ENCODE measurements around the gene KLHL29. TPM values are rescaled to one million over a fixed set of nuclear protein-coding genes. Genes with fewer than 3 reads are reported as not detected.

The KLHL29 gene
- total RNA-seq, 1 experiment from 2014 or later: 6.4 TPM

GRCh38 chr2:23590241-23590869 is 205.4 kb downstream of the KLHL29 start:
- in situ Hi-C loops (cut with HindIII; ENCODE audit: low pct_unique_long_range_greater_than_20kb, low sequenced_read_pairs): no loop called here
- no peak for DNase-seq (ENCODE audit: low read depth, low spot score)

- in situ Hi-C loops (cut with HindIII; ENCODE audit: low pct_unique_long_range_greater_than_20kb, low sequenced_read_pairs): no loop called here
- no peak for DNase-seq (ENCODE audit: low read depth, low spot score)
Observed at GRCh38 chr2:23591111-23591510, 206.1 kb downstream of the KLHL29 start.

DNA sequence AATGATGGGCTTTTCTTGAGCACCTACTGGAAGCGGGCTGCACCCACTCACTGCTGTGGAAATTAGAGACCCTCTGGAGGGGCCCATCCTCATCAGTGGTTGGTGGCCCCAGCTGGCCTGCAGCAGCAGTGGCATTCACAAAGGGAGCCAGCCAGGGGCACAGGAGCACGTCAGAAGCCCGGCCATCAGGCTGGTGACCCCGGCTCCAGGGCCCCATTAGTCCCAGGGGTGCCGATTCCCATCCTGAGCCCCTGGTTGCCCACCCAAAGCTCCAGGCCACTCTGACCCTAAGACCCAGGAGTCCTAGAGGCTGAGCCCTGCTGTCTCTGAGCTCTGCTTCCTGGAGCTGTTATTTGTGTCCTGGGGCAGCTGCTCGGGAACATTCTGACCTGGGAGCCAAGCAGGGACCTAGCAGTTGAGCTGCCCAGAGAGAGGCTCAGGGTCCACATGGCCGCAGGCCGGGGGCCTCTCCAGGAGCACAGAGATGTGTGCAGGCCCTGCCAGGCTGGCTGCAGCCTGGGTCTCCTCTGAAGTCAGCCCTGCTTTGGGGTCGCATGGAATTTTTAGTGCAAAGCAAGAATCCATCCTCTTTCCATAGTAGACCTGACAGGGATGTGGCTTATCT is 207.2 kb downstream of the KLHL29 start:
- DNase-seq (ENCODE audit: low read depth, low spot score): no peak
- in situ Hi-C loops (cut with HindIII; ENCODE audit: low pct_unique_long_range_greater_than_20kb, low sequenced_read_pairs): no loop called here

GRCh38 chr2:23592898-23593751 is 208.1 kb downstream of the KLHL29 start:
- no peak for DNase-seq (ENCODE audit: low read depth, low spot score)
- in situ Hi-C loops (cut with HindIII; ENCODE audit: low pct_unique_long_range_greater_than_20kb, low sequenced_read_pairs): no loop called here

DNA sequence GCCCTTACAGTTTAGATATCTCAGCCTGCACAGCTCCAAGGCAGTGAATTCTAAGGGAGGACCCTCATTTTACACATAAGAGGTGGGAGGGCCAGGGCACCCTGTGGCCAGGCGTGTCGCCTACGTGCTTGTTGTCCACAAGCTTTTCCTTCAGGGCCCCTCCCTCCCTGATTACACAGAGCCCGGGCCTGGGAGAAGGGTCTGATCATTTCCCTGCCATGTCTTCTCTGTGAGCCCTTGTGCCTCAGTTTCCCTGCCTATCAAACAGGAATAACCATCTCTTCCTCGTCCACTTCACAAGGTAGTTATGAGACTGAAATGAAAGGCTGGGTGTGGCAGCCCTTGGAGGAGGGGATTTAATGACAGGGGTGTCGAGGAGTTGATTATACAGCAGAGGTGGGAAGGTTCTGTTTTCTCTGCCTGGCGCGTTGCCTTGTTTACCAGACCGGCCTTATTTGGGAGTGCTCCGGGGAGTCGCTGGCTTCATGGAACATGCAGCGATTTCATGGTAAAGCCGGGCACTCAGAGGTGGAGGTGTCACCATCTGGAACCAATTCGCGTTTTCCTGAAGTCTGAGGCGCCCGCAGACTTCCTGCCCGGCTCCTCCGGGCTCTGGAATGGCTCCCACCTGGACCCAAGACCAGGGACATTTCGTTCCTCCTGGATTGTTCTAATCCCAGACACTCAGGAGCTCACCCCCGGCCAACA is 208.9 kb downstream of the KLHL29 start:
- in situ Hi-C loops (cut with HindIII; ENCODE audit: low pct_unique_long_range_greater_than_20kb, low sequenced_read_pairs): no loop called here
- no peak for DNase-seq (ENCODE audit: low read depth, low spot score)

- in situ Hi-C loops (cut with HindIII; ENCODE audit: low pct_unique_long_range_greater_than_20kb, low sequenced_read_pairs): no loop called here
- no peak for DNase-seq (ENCODE audit: low read depth, low spot score)
Observed at GRCh38 chr2:23594460-23594825, 209.5 kb downstream of the KLHL29 start.

DNA sequence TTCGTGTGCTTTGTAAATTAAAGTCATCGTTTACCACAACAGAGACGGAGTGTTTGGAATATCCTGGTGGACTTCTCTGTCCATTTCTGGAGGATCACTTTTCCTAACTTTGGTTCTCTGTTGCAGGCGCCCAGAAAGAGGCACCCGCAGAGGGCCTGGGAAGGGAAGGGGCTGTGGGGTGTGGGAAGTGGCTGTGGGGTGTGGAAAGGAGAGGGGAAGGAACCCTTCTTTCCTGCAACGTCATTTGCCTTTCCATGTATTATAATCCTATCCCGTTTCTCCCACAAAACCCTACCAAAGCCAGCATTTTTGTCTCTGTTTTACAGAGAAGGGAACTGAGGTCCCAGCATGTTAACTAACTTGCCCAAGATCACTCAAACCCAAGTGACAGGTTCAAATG is 210.0 kb downstream of the KLHL29 start:
- DNase-seq (ENCODE audit: low read depth, low spot score): no peak
- in situ Hi-C loops (cut with HindIII; ENCODE audit: low pct_unique_long_range_greater_than_20kb, low sequenced_read_pairs): no loop called here

GRCh38 chr2:23595601-23596251 is 210.7 kb downstream of the KLHL29 start:
- in situ Hi-C loops (cut with HindIII; ENCODE audit: low pct_unique_long_range_greater_than_20kb, low sequenced_read_pairs): no loop called here
- DNase-seq (ENCODE audit: low read depth, low spot score): no peak

GRCh38 chr2:23596316-23596885 is 211.4 kb downstream of the KLHL29 start:
- in situ Hi-C loops (cut with HindIII; ENCODE audit: low pct_unique_long_range_greater_than_20kb, low sequenced_read_pairs): no loop called here
- no peak for DNase-seq (ENCODE audit: low read depth, low spot score)

DNA sequence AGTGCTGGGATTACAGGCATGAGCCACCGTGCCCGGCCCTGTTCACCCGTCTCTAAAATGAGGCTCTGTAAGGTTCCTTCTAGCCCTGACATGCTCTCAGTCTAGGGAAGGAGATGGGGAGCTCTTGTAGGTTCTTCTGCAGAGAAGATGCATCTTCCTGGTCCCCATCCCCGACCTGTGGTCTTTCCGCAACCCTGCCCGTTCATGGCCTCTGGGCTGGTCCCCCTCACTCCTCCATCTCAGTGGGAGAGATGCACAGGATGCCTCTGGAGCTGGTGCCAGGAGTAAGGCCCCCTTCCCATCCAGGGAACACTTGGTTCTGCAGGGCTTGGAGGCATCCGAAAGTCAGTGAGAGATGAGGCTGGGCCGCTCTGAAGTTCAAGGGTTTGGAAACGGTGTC is 212.7 kb downstream of the KLHL29 start:
- in situ Hi-C loops (cut with HindIII; ENCODE audit: low pct_unique_long_range_greater_than_20kb, low sequenced_read_pairs): no loop called here
- no peak for DNase-seq (ENCODE audit: low read depth, low spot score)

- in situ Hi-C loops (cut with HindIII; ENCODE audit: low pct_unique_long_range_greater_than_20kb, low sequenced_read_pairs): no loop called here
- DNase-seq (ENCODE audit: low read depth, low spot score): no peak
Observed at GRCh38 chr2:23599006-23599405, 214.0 kb downstream of the KLHL29 start.

DNA sequence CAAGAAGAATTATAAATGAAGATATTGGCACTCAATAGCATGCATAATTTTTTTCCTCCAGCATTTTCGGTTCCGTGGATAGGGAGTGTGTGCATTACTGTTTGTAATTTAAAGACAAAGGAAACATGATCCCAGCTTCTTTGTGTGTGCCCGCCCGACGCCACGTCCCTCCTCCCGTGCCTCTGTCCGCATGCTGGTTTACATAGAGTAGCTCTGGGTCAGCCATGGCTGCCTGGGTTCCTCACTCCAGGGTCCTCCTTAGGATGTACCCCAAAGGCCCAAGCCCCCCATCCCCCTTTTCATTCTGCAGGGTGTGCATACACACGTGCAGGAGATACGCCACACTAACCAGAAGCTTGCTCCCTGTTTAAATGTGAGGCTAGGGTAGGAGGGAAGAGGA is 214.7 kb downstream of the KLHL29 start:
- in situ Hi-C loops (cut with HindIII; ENCODE audit: low pct_unique_long_range_greater_than_20kb, low sequenced_read_pairs): no loop called here
- DNase-seq (ENCODE audit: low read depth, low spot score): no peak

DNA sequence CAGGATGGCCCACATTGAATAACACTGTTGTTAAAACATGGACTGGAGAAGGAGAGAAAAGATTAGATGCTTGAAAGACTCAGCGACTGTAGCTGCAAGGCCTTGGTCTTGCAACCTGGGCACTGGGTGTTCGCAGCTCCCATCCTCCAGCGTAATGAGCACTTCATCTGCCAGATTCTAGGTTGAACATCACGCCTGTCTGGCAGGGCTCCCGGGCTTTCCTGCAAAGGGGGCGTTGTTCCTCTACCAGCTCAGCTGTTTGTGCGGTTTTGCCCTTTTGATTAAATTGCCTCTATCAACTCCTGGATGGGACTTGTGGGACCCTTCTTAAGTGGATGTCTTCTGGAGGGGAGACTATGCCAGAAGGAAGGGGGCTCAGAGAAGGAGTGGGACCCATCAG is 215.4 kb downstream of the KLHL29 start:
- in situ Hi-C loops (cut with HindIII; ENCODE audit: low pct_unique_long_range_greater_than_20kb, low sequenced_read_pairs): no loop called here
- DNase-seq (ENCODE audit: low read depth, low spot score): no peak

GRCh38 chr2:23601301-23601965 is 216.5 kb downstream of the KLHL29 start:
- in situ Hi-C loops (cut with HindIII; ENCODE audit: low pct_unique_long_range_greater_than_20kb, low sequenced_read_pairs): no loop called here
- no peak for DNase-seq (ENCODE audit: low read depth, low spot score)

GRCh38 chr2:23602116-23602515 is 217.1 kb downstream of the KLHL29 start:
- in situ Hi-C loops (cut with HindIII; ENCODE audit: low pct_unique_long_range_greater_than_20kb, low sequenced_read_pairs): no loop called here
- DNase-seq (ENCODE audit: low read depth, low spot score): no peak

DNA sequence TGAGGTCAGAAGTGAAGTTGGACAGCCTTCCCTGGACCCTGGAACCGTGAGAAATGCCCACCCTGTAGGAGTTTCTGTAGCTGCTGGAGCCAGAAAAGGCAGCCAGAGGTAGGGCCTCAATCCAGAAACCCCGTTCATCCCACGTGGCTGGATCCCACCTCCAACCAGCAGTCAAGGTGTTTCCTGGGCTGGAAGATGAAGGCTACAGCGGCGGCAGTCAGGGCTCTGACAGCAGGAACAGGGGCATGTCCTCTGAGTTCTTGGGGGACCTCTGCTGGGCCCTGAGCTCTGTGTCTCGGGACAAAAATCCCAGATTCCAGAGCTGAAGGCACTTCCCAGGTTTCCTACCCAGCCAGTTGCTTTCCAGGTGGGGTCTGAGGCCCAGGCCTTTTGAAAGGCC is 218.2 kb downstream of the KLHL29 start:
- DNase-seq (ENCODE audit: low read depth, low spot score): no peak
- in situ Hi-C loops (cut with HindIII; ENCODE audit: low pct_unique_long_range_greater_than_20kb, low sequenced_read_pairs): no loop called here

GRCh38 chr2:23603581-23603980 is 218.6 kb downstream of the KLHL29 start:
- in situ Hi-C loops (cut with HindIII; ENCODE audit: low pct_unique_long_range_greater_than_20kb, low sequenced_read_pairs): no loop called here
- DNase-seq (ENCODE audit: low read depth, low spot score): no peak

Data from SK-MEL-5 (cell line).